Gastroesophageal sphincter (tissue), 3 donors: ENCODE measurements around the gene OVOL3.

Source experiments
- EP300 ChIP-seq: sonication (generic); formaldehyde crosslinking; IDR thresholded peaks from one replicate; pipeline ENCODE4 v1.6.1; 2017; ENCODE audit warnings: antibody characterized with exemption, mild to moderate bottlenecking
- POLR2A ChIP-seq, 2 donors: fragments of 450-650 bp; IDR thresholded peaks; one replicate each; pipeline ENCODE4 v1.6.1; 2017; ENCODE audit warnings: antibody characterized with exemption in 2 of 2, mild to moderate bottlenecking in 2 of 2, moderate library complexity in 1 of 2
- TF ChIP-seq, protein P1 (sequence below), 4 experiments: fragments of 200-600 bp in 2 of 4; fragments of 450-650 bp in 2 of 4; sonication (generic) in 1 of 4; IDR thresholded peaks; one replicate each; pipeline ENCODE4 v1.5.1; 2017 to 2019; ENCODE audit warnings: antibody characterized with exemption in 4 of 4, mild to moderate bottlenecking in 2 of 4, moderate library complexity in 2 of 4

DNA sequence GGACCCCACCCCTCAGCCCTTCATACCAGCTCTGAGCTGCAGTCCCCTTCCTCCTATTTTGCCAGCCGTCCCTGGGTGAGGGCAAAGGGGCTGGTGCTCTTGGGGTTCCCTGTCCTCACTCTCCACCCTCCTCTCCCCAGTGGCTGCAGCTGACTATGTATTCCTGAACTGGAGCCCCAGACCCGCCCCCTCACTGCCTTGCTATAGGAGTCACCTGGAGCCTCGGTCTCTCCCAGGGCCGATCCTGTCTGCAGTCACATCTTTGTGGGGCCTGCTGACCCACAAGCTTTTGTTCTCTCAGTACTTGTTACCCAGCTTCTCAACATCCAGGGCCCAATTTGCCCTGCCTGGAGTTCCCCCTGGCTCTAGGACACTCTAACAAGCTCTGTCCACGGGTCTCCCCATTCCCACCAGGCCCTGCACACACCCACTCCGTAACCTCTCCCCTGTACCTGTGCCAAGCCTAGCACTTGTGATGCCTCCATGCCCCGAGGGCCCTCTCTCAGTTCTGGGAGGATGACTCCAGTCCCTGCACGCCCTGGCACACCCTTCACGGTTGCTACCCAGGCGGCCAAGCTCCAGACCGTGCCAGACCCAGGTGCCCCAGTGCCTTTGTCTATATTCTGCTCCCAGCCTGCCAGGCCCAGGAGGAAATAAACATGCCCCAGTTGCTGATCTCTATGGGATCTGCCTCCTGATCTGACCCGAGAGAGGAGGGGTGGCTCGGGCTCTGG is 38.9 kb downstream of the OVOL3 start:
- TF ChIP-seq, protein P1, sequence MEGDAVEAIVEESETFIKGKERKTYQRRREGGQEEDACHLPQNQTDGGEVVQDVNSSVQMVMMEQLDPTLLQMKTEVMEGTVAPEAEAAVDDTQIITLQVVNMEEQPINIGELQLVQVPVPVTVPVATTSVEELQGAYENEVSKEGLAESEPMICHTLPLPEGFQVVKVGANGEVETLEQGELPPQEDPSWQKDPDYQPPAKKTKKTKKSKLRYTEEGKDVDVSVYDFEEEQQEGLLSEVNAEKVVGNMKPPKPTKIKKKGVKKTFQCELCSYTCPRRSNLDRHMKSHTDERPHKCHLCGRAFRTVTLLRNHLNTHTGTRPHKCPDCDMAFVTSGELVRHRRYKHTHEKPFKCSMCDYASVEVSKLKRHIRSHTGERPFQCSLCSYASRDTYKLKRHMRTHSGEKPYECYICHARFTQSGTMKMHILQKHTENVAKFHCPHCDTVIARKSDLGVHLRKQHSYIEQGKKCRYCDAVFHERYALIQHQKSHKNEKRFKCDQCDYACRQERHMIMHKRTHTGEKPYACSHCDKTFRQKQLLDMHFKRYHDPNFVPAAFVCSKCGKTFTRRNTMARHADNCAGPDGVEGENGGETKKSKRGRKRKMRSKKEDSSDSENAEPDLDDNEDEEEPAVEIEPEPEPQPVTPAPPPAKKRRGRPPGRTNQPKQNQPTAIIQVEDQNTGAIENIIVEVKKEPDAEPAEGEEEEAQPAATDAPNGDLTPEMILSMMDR (IDR thresholded peaks at IDR 0.05), result no peak
- TF ChIP-seq EP300 (no peak), POLR2A (IDR thresholded peaks at IDR 0.05) (no peak)
